ENCODE results near the gene CEP85. TPM values are rescaled to one million over a fixed set of nuclear protein-coding genes. Genes with fewer than 3 reads are reported as not detected.

Gene CEP85
- total and polyA plus RNA-seq, 10 of the 15 experiments (the other 5 are each of a cell fraction or from before 2014, with no cell fraction given), result 8.4 to 26.8 (median 21.5) TPM

- TF ChIP-seq RAD21 (IDR thresholded peaks at IDR 0.05; ENCODE audit: insufficient read depth, low read depth, low read length) (no peak), NRF1 (conservative IDR thresholded peaks at IDR 0.05; ENCODE audit: low read depth, low read length) (no peak), PKNOX1 (IDR thresholded peaks at IDR 0.05) (no peak), SMARCA5 (IDR thresholded peaks at IDR 0.05) (no peak), HDAC2 (IDR thresholded peaks at IDR 0.05) (no peak), SREBF2 (IDR thresholded peaks at IDR 0.05; ENCODE audit: low read length) (no peak), ELK1 (IDR thresholded peaks at IDR 0.05; ENCODE audit: low read depth, low read length) (no peak), BHLHE40 (IDR thresholded peaks at IDR 0.05; ENCODE audit: borderline replicate concordance in 1 of 2, low read depth in 2 of 2, low read length in 1 of 2) (peak; percentile 37 to 68; a peak in 3 of 4 replicates), USF2 (IDR thresholded peaks at IDR 0.05; ENCODE audit: borderline replicate concordance, low read depth, low read length) (no peak), FOXK2 (IDR thresholded peaks at IDR 0.05) (no peak), SUPT20H (IDR thresholded peaks at IDR 0.05; ENCODE audit: borderline replicate concordance, control insufficient read depth, low read depth, low read length) (no peak), POLR2AphosphoS2 (IDR thresholded peaks at IDR 0.05; ENCODE audit: low read depth, low read length) (no peak), HDAC6 (IDR thresholded peaks at IDR 0.05; ENCODE audit: unreplicated experiment) (no peak), BMI1 (IDR thresholded peaks at IDR 0.05; ENCODE audit: borderline replicate concordance) (no peak), CBFB (IDR thresholded peaks at IDR 0.05; ENCODE audit: low read depth) (no peak), BRCA1 (IDR thresholded peaks at IDR 0.05; ENCODE audit: low read depth, low read length) (no peak), E4F1 (IDR thresholded peaks at IDR 0.05; ENCODE audit: borderline replicate concordance, partially characterized antibody) (no peak), SRF (IDR thresholded peaks at IDR 0.05; ENCODE audit: low read depth in 2 of 2, low read length in 2 of 2) (no peak), GATAD2B (conservative IDR thresholded peaks at IDR 0.05; ENCODE audit: low read depth) (no peak; the same call in 1 of the 2 replicates), NFXL1 (IDR thresholded peaks at IDR 0.05; ENCODE audit: borderline replicate concordance) (no peak), MYB (IDR thresholded peaks at IDR 0.05; ENCODE audit: borderline replicate concordance, low read depth, low read length) (no peak)
Measured at GRCh38 chr1:26289158-26290059, 55.4 kb downstream of the CEP85 start (continued).
